ENCODE measurements around the gene C1orf53.
"Not testable (repeated sequence)": the region's sequence is repeated elsewhere in the genome, so short reads cannot be mapped to it uniquely, and the experiment has no call there.

Gene C1orf53

DNA sequence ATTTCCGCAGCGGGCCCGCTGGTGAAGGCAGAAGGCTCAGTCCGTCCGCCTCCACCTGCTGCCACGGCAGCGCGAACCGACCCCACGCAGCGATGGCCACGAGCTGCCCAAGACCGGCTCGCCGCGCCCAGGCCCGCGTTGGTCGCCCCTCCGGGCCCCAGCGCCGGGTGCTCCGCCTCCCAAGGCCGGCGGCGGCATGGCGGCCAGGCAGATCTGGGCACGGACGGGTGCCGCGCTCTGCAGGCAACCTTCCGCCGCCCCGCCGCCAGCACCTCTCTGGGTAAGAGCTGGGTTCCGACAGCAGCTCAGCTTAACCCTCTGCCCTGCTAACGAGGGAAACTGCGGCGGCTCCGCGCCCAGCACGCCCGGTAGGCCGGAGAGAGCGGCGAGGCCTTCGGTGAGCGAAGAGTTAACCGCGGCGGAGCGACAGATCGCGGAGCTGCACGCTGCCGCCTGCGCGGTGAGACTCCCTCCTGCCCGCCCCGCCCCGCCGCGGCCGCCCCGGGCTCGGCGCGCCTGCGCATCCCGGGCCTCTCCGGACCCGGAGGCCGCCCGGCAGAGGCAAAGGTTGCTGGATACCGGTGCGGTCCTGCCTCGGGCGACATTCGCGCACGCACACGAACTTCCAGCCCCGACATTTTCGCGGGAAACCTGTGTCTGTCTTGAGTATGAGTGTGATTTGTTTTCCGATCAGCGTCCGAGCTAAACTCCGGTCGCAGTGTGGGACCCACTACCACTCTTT, at the start of gene C1orf53:
TSS of gene C1orf53 (plus strand) at position 177 of the 742 bp plus-strand sequence. CDS start at position 197, 20 bp downstream.
- peak within 1 kb of the TSS; percentile 73 for H3K4me3 ChIP-seq (replicated peaks; ENCODE audit: low read depth, low read length)
- peak; percentile 90 for DNase-seq (ENCODE audit: low read depth)
- TF ChIP-seq, protein P1, sequence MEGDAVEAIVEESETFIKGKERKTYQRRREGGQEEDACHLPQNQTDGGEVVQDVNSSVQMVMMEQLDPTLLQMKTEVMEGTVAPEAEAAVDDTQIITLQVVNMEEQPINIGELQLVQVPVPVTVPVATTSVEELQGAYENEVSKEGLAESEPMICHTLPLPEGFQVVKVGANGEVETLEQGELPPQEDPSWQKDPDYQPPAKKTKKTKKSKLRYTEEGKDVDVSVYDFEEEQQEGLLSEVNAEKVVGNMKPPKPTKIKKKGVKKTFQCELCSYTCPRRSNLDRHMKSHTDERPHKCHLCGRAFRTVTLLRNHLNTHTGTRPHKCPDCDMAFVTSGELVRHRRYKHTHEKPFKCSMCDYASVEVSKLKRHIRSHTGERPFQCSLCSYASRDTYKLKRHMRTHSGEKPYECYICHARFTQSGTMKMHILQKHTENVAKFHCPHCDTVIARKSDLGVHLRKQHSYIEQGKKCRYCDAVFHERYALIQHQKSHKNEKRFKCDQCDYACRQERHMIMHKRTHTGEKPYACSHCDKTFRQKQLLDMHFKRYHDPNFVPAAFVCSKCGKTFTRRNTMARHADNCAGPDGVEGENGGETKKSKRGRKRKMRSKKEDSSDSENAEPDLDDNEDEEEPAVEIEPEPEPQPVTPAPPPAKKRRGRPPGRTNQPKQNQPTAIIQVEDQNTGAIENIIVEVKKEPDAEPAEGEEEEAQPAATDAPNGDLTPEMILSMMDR (IDR thresholded peaks at IDR 0.05; ENCODE audit: low read length, missing control alignments): no peak

DNA sequence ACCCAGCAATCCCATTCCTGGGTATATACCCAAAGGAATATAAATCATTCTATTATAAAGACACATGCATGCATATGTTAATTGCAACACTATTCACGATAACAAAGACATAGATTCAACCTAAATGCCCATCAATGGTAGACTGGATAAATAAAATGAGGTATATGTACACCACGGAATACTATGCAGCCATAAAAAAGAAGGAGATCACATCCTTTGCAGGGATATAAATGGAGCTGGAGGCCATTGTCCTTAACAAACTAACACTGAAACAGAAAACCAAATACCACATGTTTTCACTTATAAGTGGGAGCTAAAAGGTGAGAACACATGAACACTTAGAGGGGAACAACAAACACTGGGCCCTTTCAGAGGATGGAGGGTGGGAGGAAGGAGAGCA, 46.7 kb upstream of the C1orf53 start:
- DNase-seq (ENCODE audit: low read depth): not testable (repeated sequence)

DNA sequence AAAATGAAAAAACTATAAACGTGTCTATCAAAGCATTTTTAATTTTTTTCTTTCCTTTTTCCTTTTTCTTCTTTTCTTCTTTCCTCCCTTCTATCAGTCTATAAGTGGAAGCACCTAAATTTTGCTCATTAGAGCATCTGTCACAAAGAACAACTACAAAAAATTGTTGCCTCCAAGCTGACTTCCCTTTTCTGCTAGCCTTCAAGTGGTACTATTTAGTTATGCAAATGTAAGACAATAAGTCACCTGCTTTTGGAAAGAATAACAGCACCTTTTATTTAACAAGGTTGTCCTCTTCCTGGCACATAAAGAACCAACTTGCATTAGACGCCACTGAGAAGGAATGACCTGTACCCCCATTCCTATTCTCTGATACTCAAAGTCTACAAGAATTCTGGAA, 45.0 kb upstream of the C1orf53 start:
- no peak overlapping the region for H3K4me3 ChIP-seq (replicated peaks; ENCODE audit: low read depth, low read length)
- TF ChIP-seq, protein P1 (IDR thresholded peaks at IDR 0.05; ENCODE audit: low read length, missing control alignments): no peak
- DNase-seq (ENCODE audit: low read depth): no peak

More for the DNA sequence above, 46.7 kb upstream of the C1orf53 start:
- H3K4me3 ChIP-seq (replicated peaks; ENCODE audit: low read depth, low read length): not testable (repeated sequence)

DNA sequence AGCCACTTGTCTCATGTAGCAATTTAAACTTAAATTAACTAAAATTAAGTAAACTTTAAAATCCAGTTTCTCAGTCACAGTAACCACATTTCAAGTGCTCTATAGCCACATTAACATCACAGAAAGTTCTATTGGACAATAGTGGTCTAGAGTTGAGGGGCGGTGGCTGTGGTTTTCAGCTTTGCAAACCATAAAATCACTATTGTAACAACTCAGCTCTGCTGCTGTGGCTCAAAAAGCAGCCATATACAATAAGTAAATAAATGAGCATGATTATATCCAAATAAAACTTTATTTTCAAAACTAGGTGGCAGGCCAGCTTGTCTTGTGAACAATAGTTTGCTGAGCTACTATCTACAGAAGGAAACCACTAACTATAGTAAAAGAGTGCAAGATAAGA, 43.4 kb upstream of the C1orf53 start:
- TF ChIP-seq, protein P1 (IDR thresholded peaks at IDR 0.05; ENCODE audit: low read length, missing control alignments): no peak
- DNase-seq (ENCODE audit: low read depth): peak; percentile 41
- no peak overlapping the region for H3K4me3 ChIP-seq (replicated peaks; ENCODE audit: low read depth, low read length)

DNA sequence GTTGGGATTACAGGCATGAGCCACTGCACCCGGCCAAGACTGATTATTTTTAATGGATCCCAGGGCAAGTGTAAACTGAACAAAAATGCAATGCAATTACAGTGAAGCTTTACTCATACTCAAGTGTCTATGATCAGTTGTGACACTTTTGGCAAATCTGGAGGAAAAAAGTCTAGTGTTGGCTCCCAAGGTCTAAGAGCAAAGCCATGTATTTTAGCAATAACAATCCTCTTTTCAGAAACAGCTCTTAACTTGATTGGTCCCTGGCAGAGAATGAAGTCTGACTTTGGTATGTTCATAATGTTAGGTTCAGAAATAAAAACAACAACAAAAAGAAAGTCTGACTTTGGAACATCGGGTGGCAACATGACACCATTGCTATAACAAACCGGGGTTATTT, 40.2 kb upstream of the C1orf53 start:
- DNase-seq (ENCODE audit: low read depth): no peak
- TF ChIP-seq, protein P1 (IDR thresholded peaks at IDR 0.05; ENCODE audit: low read length, missing control alignments): no peak
- no peak overlapping the region for H3K4me3 ChIP-seq (replicated peaks; ENCODE audit: low read depth, low read length)

DNA sequence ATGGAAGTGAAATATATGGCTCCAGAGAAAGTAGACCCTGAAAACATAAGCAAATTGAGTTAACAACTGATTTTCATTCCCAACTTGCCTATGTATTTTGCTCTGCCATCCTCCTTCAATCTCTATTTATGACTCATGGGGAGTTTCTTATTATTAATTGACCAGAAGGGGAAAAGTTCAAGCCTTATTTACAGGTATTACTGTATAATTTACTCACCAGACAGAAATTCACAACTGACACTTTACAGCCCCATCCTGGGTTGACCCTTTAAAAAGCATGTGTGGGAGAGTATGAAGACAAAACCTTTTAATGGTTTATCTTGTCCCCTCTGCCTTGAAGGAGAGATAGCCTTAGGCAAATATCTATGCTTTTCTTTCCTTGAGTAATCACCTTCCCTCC, 39.8 kb upstream of the C1orf53 start:
- H3K4me3 ChIP-seq (replicated peaks; ENCODE audit: low read depth, low read length): no peak overlapping the region

DNA sequence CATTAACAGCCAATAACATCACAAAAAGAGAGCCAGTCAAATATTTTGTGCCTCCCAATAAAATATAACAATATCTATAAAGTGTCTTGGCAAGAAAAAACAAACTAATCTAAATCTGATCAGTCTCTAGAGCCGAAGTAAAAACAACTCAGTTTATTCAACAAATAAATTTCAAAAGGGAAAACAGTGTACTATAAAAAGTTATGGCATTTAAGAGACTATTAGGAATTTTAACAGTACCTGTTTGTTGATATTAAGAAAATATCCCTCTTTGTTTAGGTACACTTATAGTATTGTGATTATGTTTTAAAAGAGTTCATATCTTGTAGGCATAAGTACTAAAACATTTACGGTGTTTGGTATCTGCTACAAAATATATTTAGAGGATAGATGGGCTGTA, 36.6 kb upstream of the C1orf53 start:
- DNase-seq (ENCODE audit: low read depth): no peak
- TF ChIP-seq, protein P1 (IDR thresholded peaks at IDR 0.05; ENCODE audit: low read length, missing control alignments): no peak
- H3K4me3 ChIP-seq (replicated peaks; ENCODE audit: low read depth, low read length): no peak overlapping the region

More for the DNA sequence above, 39.8 kb upstream of the C1orf53 start:
- no peak for DNase-seq (ENCODE audit: low read depth)
- TF ChIP-seq, protein P1 (IDR thresholded peaks at IDR 0.05; ENCODE audit: low read length, missing control alignments): no peak
